Liver (tissue), 9 donors: Measurements from ENCODE around the gene FBXW9. TPM values are rescaled to one million over a fixed set of nuclear protein-coding genes. Genes with fewer than 3 reads are reported as not detected.

ENCODE experiments used
- DNase-seq: peaks from one replicate; pipeline ENCODE4 v3.0.0-alpha.2; 2017; ENCODE audit warnings: low spot score
- H3K27ac ChIP-seq, 2 donors: one replicate each; pipeline ENCODE4 v1.7.0; 2013; ENCODE audit warnings: inconsistent platforms in 2 of 2, low read length in 2 of 2, control low read depth in 1 of 2, low read depth in 1 of 2, mild to moderate bottlenecking in 1 of 2
- H3K27me3 ChIP-seq, 4 donors: one replicate each; pipeline versions ENCODE4 v1.6.1 to v1.7.0; 2013; ENCODE audit warnings: low read length in 3 of 4, inconsistent platforms in 1 of 4, mild to moderate bottlenecking in 1 of 4, moderate library complexity in 1 of 4; ENCODE audit not compliant: control insufficient read depth in 4 of 4, insufficient read depth in 4 of 4
- H3K36me3 ChIP-seq, 4 donors: one replicate each; pipeline versions ENCODE4 v1.6.1 to v1.7.0; 2013; ENCODE audit warnings: low read length in 3 of 4, mild to moderate bottlenecking in 3 of 4, low read depth in 1 of 4, moderate library complexity in 1 of 4; ENCODE audit not compliant: control insufficient read depth in 4 of 4, insufficient read depth in 3 of 4
- H3K4me1 ChIP-seq, 4 donors: one replicate each; pipeline versions ENCODE4 v1.6.1 to v1.7.0; 2013; ENCODE audit warnings: low read length in 3 of 4, mild to moderate bottlenecking in 3 of 4, moderate library complexity in 1 of 4; ENCODE audit not compliant: control insufficient read depth in 4 of 4, insufficient read depth in 4 of 4
- H3K4me3 ChIP-seq, 3 donors: one replicate each; pipeline versions ENCODE4 v1.6.1 to v1.7.0; 2013; ENCODE audit warnings: low read length in 3 of 3, control low read depth in 1 of 3, low read depth in 1 of 3, mild to moderate bottlenecking in 1 of 3
- H3K9ac ChIP-seq, 2 donors: one replicate each; pipeline ENCODE4 v1.7.0; 2013; ENCODE audit warnings: low read length in 2 of 2, mild to moderate bottlenecking in 2 of 2, moderate library complexity in 2 of 2, control low read depth in 1 of 2, low read depth in 1 of 2
- H3K9me3 ChIP-seq, 4 donors: one replicate each; pipeline versions ENCODE4 v1.6.1 to v1.7.0; 2013; ENCODE audit warnings: low read length in 3 of 4; ENCODE audit not compliant: control insufficient read depth in 4 of 4
- ATF3 ChIP-seq: IDR thresholded peaks from 2 replicates; pipeline ENCODE4 v1.6.1; 2016; ENCODE audit warnings: antibody characterized with exemption
- CTCF ChIP-seq: fragments of 150-350 bp; IDR thresholded peaks from 2 replicates; pipeline ENCODE4 v1.5.1; 2017; ENCODE audit warnings: improper control_type of control experiment, low read depth, low read length; ENCODE audit not compliant: missing input control
- EGR1 ChIP-seq, 2 donors: IDR thresholded peaks; 2 replicates each; pipeline ENCODE4 v1.6.1; 2016 to 2018; ENCODE audit warnings: antibody characterized with exemption in 2 of 2, low read depth in 2 of 2
- FOXA1 ChIP-seq: IDR thresholded peaks from 2 replicates; pipeline ENCODE4 v1.6.1; 2016; ENCODE audit warnings: antibody characterized with exemption
- GABPA ChIP-seq, 2 donors: IDR thresholded peaks in 1 of 2; conservative IDR thresholded peaks in 1 of 2; 2 replicates each; pipeline ENCODE4 v1.6.1; 2016; ENCODE audit warnings: antibody characterized with exemption in 2 of 2, mild to moderate bottlenecking in 1 of 2, moderate library complexity in 1 of 2
- HNF4G ChIP-seq: IDR thresholded peaks from 2 replicates; pipeline ENCODE4 v1.6.1; 2016; ENCODE audit warnings: antibody characterized with exemption
- REST ChIP-seq: IDR thresholded peaks from 2 replicates; pipeline ENCODE4 v1.6.1; 2016; ENCODE audit warnings: antibody characterized with exemption, mild to moderate bottlenecking
- RXRA ChIP-seq, 2 donors: IDR thresholded peaks; 2 replicates each; pipeline ENCODE4 v1.6.1; 2017 to 2018; ENCODE audit warnings: antibody characterized with exemption in 2 of 2, mild to moderate bottlenecking in 1 of 2
- TAF1 ChIP-seq: conservative IDR thresholded peaks from 2 replicates; pipeline ENCODE4 v1.6.1; 2016; ENCODE audit warnings: antibody characterized with exemption, mild to moderate bottlenecking
- YY1 ChIP-seq: IDR thresholded peaks from 2 replicates; pipeline ENCODE4 v1.6.1; 2016; ENCODE audit warnings: antibody characterized with exemption, mild to moderate bottlenecking
- ZBTB33 ChIP-seq: IDR thresholded peaks from 2 replicates; pipeline ENCODE4 v1.6.1; 2016; ENCODE audit warnings: antibody characterized with exemption
- WGBS: extraction: QIAGEN DNeasy Blood & Tissue Kit; methylation state at CpG from one replicate; pipeline ENCODE4 v1.1.7; 2013; 5-methylcytosine and 5-hydroxymethylcytosine counted together
- polyA plus RNA-seq, 2 donors: library from polyadenylated mRNA; stranded (reverse) in 1 of 2; unstranded in 1 of 2; fragments of 200-250 nt in 1 of 2; fragments of >200 nt in 1 of 2; fragmentation: Nextera tagmentation in 1 of 2; extraction: Ambion mirVana in 1 of 2; gene quantifications; one replicate each; pipeline versions ENCODE4 v1.2.1 to v1.2.3, GENCODE V29; 2013 to 2015
- total RNA-seq, 2 donors: library from RNA; depleted of rRNA; stranded (reverse); fragments of >200 nt; gene quantifications; one replicate each; pipeline ENCODE4 v1.2.3, GENCODE V29; 2014
- donor health status: healthy.
- donor health status: healthy.
- donor health status: healthy.
- donor health status: healthy.
- donor health status: healthy.

The FBXW9 gene
- total and polyA plus RNA-seq, 4 donors: 2.3 to 4.0 (median 3.0) TPM

GRCh38 chr19:12687496-12688196 lies 8.8 kb downstream of the FBXW9 start, which contains the start of gene GNG14:
TSS of gene GNG14 (plus strand) at chr19:12687998. CDS start at chr19:12688049, 51 bp downstream.
- no peak for TF ChIP-seq GABPA (IDR thresholded peaks at IDR 0.05 in 1 of 2, conservative IDR thresholded peaks at IDR 0.05 in 1 of 2)
- no peak for TF ChIP-seq ZBTB33
- no peak for TF ChIP-seq HNF4G
- H3K9me3 ChIP-seq: no peaks in the 10 kb centered on the region
- H3K27me3 ChIP-seq: no peaks in the 10 kb centered on the region
- no peak within 1 kb of the TSS for H3K4me3 ChIP-seq
- H3K4me1 ChIP-seq: no peaks in the 10 kb centered on the region
- DNase-seq: no peak
- H3K9ac ChIP-seq: no peak within 1 kb of the TSS
- H3K27ac ChIP-seq: no peak within 1 kb of the TSS
- H3K36me3 ChIP-seq: no peaks in the 10 kb centered on the region
- 92% methylated on average over 9 of the region's 9 CpGs for WGBS

- WGBS: 91% methylated on average over 3 of the region's 3 CpGs
These were observed 10.6 kb downstream of the FBXW9 start for GRCh38 chr19:12685831-12686230.

More at GRCh38 chr19:12685831-12686230, 10.6 kb downstream of the FBXW9 start:
- Histone ChIP-seq H3K36me3 (no peaks in the 10 kb centered on the region), H3K27me3 (no peaks in the 10 kb centered on the region), H3K4me1 (peaks cover 4 to 5% (median 4%) of the 10 kb centered on the region in 4 donors), H3K4me3 (no peak overlapping the region), H3K9ac (no peak overlapping the region), H3K27ac (no peak overlapping the region), H3K9me3 (no peaks in the 10 kb centered on the region)
- TF ChIP-seq FOXA1 (no peak), RXRA (IDR thresholded peaks at IDR 0.05) (no peak), EGR1 (IDR thresholded peaks at IDR 0.05; ENCODE audit: low read depth in 2 of 2) (no peak), TAF1 (no peak), GABPA (IDR thresholded peaks at IDR 0.05 in 1 of 2, conservative IDR thresholded peaks at IDR 0.05 in 1 of 2) (no peak), ATF3 (no peak), YY1 (no peak), REST (no peak), CTCF (no peak)
- DNase-seq: no peak
